Measurements from ENCODE around the gene PIK3C2B. TPM values are rescaled to one million over a fixed set of nuclear protein-coding genes. Genes with fewer than 3 reads are reported as not detected.
"Not testable (repeated sequence)": the region's sequence is repeated elsewhere in the genome, so short reads cannot be mapped to it uniquely, and the experiment has no call there.

Gene PIK3C2B
- total and polyA plus RNA-seq, 2 of the 8 experiments (the other 6 are each of a cell fraction or from before 2014, with no cell fraction given), result 20.4 to 36.7 TPM

DNA sequence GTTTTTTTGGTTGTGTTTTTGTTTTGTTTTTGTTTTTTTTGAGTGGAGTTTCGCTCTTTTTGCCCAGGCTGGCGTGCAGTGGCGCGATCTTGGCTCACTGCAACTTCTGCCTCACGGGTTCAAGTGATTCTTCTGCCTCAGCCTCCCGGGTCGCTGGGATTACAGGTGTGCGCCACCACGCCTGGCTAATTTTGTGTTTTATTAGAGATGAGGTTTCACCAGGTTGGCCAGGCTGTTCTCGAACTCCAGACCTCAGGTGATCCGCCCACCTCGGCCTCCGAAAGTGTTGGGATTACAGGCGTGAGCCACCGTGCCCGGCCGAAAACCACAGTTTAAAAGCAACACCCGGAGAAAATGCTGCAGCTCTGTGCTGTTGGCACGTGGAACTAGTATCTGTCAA lies 22.8 kb upstream of the PIK3C2B start:
- H3K36me3 ChIP-seq (ENCODE audit: control insufficient read depth in 2 of 4, insufficient read depth in 4 of 4, low read length in 3 of 4); H3K27me3 ChIP-seq (replicated peaks in 1 of 4; ENCODE audit: control insufficient read depth in 3 of 4, extremely low read depth in 1 of 4, insufficient read depth in 3 of 4, low read length in 3 of 4); H3K9ac ChIP-seq (replicated peaks in 1 of 4; ENCODE audit: extremely low read depth in 1 of 4, low read depth in 3 of 4, low read length in 3 of 4); H3K27ac ChIP-seq (ENCODE audit: low read depth, low read length); H4K5ac ChIP-seq (ENCODE audit: insufficient read length, low read depth, low read length); H2AK5ac ChIP-seq (ENCODE audit: low read depth, low read length); H3K4me1 ChIP-seq (replicated peaks in 1 of 4; ENCODE audit: control insufficient read depth in 3 of 4, insufficient read depth in 4 of 4, low read length in 3 of 4); H3K23me2 ChIP-seq (ENCODE audit: low read depth, low read length); H2BK5ac ChIP-seq (ENCODE audit: low read depth, low read length); DNase-seq (ENCODE audit: low read depth in 1 of 2, low spot score in 2 of 2); H3K18ac ChIP-seq (ENCODE audit: extremely low read depth, low read length); H3K23ac ChIP-seq (ENCODE audit: insufficient read length); H2BK20ac ChIP-seq (ENCODE audit: low read length); H3K79me1 ChIP-seq (ENCODE audit: low read depth, low read length); H2BK15ac ChIP-seq (ENCODE audit: low read length); FAIRE-seq; H4K91ac ChIP-seq (replicated peaks; ENCODE audit: insufficient read length, low read length); H4K8ac ChIP-seq (ENCODE audit: extremely low read depth, insufficient read depth, low read length); H3K56ac ChIP-seq (replicated peaks; ENCODE audit: insufficient read length, low read depth, low read length); H2BK120ac ChIP-seq (replicated peaks; ENCODE audit: low read depth, low read length); H4K20me1 ChIP-seq (replicated peaks in 1 of 2; ENCODE audit: control insufficient read depth in 1 of 2, insufficient read depth in 2 of 2, low read length in 2 of 2); H2AFZ ChIP-seq (ENCODE audit: low read length); H3K4ac ChIP-seq (replicated peaks; ENCODE audit: insufficient read length, low read depth, low read length); H3K9me3 ChIP-seq (ENCODE audit: insufficient read depth in 2 of 2, low read depth in 1 of 2, low read length in 1 of 2); H2BK12ac ChIP-seq (ENCODE audit: low read depth, low read length); H3K14ac ChIP-seq (ENCODE audit: insufficient read length): not testable (repeated sequence)
- H3K4me2 ChIP-seq (ENCODE audit: insufficient read depth in 1 of 2, low read depth in 2 of 2, low read length in 2 of 2), result peak overlapping the region; percentile 50 to 74; a peak in 3 of 4 replicates
- peak overlapping the region in 2 of 4 experiments; percentile 86 to 91; a peak in 5 of 8 replicates for H3K4me3 ChIP-seq (ENCODE audit: extremely low read depth in 1 of 4, insufficient read depth in 2 of 4, low read depth in 3 of 4, low read length in 4 of 4)
- POLR2A ChIA-PET (ENCODE audit: partially characterized antibody), result interaction anchor here (0.7 to 6.8 kb wide), 7 partner anchors 9 to 105 kb away, joined by 3 to 106 read pairs (median 18); partner anchors contain the start of gene PIK3C2B
- peaks cover 15 to 57% of the 10 kb centered on the region in 2 experiments for H3K79me2 ChIP-seq (ENCODE audit: control insufficient read depth in 1 of 2, insufficient read depth in 2 of 2, low read length in 2 of 2)
- 92% methylated on average over 19 of the region's 19 CpGs; no CpG with 5 or more reads in 1 of the 2 experiments for WGBS, 2 experiments (ENCODE audit: extremely low coverage in 1 of 2, insufficient coverage in 1 of 2, insufficient read length in 1 of 2, insufficient replicate concordance in 2 of 2, low coverage in 1 of 2, low lambda C conversion rate in 2 of 2, missing lambda C conversion rate in 1 of 2)
- CTCF ChIA-PET (ENCODE audit: partially characterized antibody), result interaction anchor here (0.6 to 49.0 kb wide), 2 partner anchors 48 to 73 kb away, joined by 3 to 2124 read pairs; no protein-coding TSS in a partner anchor
